NCI-H526 treated with DMSO at 0.1 percent for 48 hours (cell line): ENCODE measurements around the gene VPS25.
"Not testable (repeated sequence)": the region's sequence is repeated elsewhere in the genome, so short reads cannot be mapped to it uniquely, and the experiment has no call there.

Experiments used
- DNase-seq: peaks from one replicate; lab custom pipeline; 2025; lab: John Stamatoyannopoulos, UW

VPS25 gene

DNA sequence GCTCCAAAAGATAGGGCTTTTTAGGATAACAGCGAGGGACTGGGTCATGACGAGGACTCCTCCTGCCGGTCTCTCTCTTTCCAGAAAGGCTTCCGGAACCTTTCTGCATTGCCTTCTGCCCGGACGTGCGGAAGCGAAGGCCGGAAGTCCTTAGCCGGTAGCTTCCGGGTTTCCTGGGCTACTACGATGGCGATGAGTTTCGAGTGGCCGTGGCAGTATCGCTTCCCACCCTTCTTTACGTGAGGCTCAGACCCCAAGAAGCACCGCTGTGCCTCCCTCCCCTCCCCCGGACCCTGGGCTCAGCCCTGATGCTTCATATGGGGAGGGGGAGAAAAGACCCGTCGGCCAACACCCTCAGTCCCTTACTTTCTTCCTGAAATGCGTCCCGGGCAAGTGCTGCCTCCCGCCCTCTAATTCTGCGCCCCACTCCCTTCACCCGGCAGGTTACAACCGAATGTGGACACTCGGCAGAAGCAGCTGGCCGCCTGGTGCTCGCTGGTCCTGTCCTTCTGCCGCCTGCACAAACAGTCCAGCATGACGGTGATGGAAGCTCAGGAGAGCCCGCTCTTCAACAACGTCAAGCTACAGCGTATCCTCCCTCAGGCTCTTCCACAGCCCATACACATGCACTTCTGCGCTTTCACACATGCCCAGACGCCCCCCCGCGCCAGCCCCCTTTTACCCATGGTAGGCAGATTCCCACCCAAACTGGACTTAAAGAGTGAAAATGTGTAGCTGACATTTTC lies at the start of gene VPS25:
Gene VPS25, plus strand, starts transcription at position 160 of the 746 bp plus-strand sequence. Its CDS starts 27 bp downstream, at position 187.
- DNase-seq, result peak; percentile 55

DNA sequence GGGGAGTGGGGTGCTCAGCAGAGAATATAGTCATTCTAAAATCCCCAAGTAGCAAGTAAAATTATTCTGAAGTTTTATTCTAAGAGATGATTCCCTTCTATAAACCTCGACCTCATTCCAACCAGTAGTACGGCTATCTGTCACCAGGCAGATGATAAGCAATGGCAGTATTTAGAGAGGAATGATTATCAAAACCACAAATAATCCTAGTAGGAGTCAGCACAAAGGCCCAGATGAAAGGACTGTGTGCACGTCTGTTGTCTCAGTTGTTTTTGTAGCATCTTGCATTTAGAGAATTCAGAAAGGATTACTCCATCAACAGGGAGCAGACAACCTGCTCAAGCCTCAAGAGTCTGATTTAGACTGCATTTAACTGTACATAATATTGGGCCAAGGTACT lies 49.6 kb upstream of the VPS25 start:
- no peak for DNase-seq

DNA sequence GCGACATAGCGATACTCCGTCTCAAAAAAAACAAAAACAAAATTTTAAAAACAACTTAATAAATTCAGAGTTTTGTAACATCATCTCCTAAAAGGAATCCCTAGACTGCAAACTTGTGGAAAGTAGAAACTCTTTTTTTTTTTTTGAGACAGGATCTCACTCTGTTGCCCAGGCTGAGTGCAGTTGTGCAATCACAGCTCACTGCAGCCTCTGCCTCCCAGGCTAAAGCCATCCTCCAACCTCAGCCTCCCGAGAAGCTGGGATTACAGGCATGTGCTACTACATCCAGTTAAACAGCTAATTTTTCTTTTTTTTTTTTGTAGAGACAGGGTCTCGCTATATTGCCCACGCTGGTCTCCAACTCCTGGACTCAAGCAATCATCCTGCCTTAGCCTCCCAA lies 48.1 kb upstream of the VPS25 start:
- DNase-seq, result no peak

DNA sequence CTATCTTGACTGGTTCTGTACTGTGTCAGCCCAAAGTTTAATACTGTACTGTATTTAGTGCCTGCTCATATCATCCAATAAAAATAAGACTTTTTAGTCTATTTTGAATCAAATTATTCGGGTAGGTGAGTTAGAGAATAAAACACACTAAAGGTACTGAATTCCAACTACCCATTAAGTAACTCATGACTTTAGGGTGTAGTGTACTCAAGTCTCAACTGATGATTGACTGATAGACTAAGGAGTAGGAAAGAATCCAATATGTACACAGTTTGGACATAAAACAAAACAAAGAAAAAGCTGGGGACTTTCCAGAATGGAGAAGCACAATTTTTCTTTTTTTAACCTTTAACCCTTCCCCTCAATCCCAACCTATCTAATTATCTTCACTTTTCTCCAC lies 32.5 kb upstream of the VPS25 start:
- no peak for DNase-seq

DNA sequence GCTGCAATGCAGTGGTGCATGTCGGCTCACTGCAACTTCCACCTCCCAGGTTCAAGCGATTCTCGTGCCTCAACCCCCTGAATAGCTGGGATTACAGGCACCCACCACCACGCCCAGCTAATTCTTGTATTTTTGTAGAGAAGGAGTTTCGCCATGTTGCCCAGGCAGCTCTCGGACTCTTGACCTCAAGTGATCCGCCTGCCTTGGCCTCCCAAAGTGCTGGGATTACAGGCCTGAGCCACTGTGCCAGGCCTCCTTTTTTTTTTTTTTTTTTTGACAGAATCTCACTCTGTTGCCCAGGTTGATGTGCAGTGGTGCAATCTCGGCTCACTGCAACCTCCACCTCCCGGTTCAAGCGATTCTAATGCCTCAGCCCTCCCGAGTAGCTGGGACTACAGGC lies 30.3 kb upstream of the VPS25 start:
- DNase-seq, result not testable (repeated sequence)

DNA sequence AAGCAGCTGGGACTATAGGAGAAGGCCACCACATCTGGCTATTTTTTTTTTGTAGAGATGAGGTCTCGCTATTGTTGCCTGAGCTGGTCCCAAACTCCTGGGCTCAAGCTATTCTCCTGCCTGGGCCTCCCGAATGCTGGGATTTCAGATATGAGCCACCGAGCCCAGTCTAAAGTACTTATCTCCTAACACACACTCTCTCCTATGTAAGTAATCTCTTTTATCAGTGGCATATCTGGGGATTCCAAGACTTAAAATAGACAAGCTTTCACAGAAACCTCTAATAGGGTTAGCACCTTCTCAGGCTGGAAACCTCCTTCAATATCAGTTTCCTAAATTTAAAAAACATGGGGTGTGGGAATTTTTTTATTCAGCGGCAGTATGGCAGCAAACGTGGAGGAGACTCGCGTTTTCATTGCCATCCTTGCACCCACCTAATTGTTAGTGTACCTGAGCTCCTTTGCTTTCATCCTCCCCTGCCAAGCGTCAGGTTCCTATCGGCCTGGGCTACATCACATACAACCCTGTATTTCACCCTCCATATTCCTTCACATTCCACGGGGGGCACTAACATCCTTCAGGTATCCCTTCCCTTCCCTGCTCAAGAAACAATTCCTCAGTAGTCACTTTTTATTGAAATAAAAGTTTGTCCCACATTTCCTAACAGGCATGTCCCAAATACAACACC lies 29.5 kb upstream of the VPS25 start:
- DNase-seq, result peak; percentile 51

DNA sequence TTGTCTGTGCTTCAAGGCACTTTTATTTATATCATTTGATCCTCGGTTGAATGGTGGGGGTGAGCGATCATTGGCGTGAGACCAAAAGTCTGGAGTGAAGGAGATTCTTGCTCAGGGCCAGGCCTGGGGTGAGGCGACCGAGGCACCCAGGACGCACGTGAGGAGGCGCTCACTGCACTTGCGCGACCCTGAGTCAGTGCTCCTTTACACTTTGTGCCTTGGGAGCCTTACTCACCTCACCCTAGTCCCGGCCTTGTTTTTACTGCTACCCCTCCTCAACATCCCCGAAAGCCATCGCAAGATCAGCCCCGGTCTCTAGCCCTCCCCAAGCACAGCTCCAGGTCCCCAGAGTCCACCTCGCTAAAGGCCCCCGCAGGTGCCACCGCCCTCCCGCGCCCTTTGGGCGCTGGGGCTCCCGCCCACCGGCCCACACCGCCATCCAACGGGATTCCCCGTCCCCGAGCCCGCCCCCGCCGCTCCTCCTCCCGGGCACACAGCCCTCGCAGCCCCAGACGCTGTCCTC lies 28.9 kb upstream of the VPS25 start:
- DNase-seq, result peak; percentile 78

DNA sequence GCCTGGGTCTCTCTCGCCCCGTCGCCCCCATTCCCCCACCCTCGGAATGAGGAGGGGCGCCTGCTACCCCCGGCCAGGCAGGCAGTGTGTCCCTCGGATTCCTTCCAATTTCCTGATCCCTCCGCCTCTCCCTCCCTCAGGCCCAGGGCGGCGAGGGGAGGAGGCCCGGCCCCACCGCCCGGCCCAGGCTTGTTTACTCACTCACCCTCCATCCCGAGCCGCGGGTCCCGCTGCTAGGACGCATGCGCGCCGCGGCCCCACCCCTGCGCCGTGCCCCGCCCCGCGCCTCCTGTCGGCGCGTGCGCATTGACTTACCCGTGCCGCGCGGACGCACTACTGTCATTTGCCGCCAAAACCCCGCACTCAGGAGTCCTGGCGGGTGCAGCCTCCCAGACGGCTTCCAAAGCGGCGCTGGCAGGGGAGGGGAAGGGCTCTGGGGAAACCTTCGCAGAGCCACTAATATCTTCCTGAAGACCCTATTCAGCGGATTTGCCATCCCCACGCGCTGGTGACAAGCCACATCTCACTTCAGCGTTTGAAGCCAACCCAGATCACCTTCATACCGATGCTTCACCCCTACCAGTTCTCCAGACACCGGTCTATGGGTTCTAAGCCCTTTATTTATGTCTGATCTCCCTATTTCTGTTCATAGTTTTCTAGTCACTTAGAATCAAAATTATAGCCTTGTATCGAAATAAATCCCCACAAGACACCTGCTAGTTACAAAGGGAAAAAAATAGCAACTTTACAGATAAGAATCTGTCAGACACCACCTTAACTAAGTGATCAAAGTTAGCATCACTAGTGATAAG lies 28.2 kb upstream of the VPS25 start, which contains the start of gene EZH1:
Gene EZH1, minus strand, starts transcription at position 235 of the 812 bp plus-strand sequence. CDS start 16,099 bp downstream, outside the sequence.
- DNase-seq, result peak; percentile 87

DNA sequence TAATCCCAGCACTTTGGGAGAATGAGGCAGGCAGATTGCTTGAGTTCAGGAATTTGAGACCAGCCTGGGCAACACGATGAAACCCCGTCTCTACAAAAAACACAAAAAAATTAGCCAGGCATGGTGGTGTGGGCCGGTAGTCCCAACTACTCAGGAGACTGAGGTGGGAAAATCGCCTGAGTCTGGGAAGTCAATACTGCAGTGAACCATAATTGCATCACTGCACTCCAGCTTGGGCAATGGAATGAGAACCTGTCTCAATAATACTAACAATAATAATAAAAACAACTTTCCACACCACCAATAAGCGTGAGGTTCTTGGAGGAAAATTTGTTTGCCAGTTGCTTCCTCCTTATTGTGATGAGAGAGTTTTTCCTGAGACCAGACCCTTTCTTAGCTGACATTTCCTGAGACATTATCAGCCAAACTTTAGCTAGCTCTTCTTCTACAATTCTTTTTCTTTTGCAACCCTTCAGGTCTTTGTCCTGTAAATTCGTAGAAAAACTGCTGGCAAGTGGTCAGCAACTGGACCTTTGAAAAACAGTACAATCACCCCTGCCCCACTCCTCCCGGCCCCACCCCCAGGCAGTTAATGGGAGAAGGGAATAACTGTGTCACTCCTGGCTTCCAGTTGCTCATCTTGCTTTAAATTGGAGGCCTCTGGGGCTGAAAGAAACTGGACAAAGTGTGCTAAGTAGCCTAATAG lies 24.9 kb upstream of the VPS25 start:
- DNase-seq, result no peak

DNA sequence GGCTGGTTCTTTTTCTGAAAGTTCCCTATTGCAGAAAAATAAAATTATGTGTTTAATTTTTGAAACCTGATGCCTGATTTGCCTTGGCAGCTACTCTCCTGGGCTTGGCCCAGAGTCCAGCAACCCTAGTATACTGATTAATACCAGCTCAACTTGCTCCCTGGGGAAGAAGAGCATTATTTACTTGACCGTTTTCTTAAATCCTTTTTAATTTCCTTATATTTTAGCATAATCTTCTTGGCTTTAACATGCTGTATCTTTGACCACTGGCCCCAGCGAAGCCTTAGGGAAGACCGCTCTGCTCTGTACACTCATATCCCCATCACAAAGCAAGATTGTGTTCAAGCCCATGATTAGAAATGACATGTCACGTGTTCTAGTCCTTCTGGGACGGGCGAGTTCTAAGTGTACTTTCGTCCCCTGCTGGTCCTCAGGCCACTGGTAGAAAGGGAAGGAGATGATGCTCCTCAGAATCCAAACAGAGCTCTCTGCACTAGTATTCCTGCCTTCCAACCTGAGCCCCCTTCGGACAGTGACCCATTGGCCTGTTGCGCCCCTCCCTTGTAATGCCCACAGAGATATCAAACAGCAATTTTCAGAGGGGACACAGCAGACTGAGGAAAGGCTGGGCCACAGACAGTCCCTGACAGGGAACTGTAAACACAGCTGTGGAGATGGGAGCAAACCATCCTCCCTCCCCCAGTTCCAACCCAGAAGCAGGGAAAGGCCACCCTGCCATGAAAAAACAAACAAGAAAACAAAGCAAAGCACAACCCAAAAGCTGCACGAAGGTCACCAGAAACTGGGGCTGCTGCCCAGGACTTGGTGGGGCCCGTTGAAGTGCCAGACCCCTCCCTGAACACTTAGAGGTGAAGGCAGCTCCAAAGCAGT lies 24.1 kb upstream of the VPS25 start:
- DNase-seq, result no peak

DNA sequence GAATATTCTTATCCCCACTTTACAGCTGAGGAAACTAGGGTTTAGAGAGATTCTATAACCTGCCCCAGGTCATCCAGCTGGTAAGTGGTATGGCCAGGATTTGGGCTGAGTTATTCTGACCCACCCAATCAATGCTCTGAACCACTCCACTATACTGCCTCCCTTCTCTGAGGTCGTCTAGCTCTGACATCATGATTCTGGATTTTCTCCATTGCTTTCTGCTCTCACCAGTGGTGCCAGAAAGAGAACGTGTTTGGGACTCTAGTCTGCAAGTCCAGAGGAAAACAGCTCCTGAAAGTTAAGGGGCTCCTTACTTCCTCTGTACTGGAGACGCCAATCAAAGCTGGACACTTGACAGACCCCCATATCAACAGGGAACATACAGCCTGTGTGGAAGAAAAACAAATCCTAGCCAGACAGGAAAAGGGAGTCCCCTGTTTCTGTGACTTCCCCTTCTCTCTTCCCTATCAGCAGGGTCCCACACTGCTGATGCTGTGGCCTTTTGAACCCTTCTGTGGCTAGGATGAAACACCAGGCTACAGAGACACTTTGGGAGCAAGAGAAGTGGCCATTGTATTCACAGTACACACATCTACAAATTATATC lies 22.4 kb upstream of the VPS25 start:
- DNase-seq, result no peak

DNA sequence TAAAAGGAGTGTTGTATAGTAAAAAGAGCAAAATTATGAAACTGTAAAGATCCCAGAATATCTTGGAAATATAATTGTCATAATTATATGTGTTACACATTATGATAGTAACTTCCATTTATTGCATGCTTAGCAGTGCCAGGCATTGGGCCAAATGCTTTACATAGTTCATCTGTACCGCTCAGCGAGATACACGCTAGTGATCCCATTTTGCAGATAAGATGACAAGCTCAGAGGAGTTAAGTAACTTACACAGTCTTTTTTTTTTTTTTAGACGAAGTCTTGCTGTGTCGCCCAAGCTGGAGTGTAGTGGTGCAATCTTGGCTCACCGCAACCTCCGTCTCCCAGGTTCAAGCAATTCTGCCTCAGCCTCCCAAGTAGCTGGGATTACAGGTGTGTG lies 21.6 kb upstream of the VPS25 start:
- DNase-seq, result no peak

DNA sequence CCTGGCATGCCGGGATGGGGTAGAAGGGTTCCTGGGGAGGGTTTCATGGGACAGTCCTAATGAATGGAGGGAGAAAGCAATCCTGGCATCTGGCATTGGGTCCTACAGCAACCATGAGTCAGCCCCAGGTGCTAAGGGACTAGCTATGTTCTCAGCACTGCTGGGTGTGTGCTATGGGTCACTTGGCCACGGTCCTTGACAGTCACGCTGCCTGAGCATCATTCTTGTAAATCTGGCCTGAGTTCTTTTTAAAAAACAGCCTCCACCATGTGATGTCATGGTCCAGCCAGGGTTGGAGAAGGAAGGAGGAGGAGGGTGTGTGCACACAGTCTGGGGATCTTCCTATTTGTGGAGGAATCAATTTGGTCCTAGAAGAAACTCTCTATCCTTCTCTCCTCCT lies 18.5 kb upstream of the VPS25 start:
- DNase-seq, result no peak

DNA sequence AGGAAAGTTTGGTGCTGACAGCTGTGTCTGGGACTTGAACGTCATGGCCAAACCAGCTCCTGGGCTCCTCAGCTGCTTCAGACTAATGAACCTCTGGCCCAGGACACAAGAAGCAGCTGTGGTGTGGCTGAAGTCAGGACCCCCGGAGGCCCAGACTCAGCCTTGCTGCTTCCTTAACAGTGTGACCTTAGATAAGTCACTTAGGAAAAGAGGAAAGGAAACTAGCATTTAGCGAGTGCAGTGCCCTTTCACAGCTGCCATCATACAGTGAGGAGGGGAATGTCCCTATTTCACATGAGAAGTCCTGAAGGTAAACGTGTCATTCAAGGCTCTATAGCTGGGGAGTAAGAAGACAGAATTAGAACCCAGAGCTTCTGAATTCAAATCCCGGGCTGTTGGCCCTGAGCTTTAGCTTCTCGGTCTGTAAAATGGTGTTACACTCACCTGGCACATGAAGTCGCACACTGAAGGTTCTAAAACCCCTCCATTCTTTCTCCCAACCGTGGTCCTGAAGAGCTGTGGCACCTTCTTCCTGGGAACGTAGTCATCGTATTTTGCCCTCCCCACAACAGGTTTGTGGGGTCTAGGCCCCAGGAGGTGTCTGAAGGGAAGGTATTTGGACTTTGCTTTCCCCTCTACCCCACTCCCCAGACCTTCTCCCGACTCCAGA lies 13.1 kb upstream of the VPS25 start:
- DNase-seq, result no peak

DNA sequence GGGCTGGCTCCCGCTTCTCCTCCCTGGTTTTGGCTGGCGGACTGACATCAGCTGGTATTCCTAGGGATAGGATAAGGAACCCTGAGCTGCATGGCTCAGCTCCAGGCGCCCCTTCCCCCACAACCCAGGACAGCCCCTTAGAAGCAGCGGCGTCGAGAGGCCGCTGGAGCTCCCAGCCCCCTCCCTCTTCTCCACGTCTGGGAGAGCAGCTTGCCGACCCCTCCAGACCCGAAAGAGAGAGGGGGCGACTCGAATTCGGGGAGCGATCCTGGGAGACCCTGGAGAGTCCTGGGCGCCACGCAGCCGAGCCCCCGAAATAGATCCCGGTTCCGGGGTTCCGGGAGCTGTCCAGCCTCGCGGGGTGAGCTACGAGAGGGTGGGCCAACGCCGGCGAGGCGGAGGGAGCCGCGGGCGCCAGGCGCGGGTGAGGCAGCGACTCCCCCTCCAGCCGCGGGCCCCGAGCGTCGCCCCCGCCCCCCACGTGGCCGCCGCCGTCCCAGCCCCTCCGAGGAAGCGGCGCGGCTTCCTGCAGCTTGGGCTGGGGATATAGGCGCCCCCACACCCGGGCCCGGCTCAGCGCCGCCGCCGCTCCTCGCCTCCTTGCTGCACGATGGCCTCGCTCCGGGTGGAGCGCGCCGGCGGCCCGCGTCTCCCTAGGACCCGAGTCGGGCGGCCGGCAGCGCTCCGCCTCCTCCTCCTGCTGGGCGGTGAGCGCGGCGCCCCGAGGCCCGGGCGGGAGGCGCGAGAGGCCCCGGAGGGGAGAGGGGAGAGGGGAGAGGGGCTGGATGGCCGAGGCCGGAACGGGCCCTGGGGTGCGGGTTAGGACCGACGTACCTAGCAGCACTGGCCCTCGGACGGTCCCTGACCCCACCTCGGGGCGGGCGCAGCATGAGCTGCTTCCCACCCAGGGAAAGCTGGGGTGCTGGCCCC lies 12.3 kb upstream of the VPS25 start, which contains the start of gene RAMP2:
Gene RAMP2, plus strand, starts transcription at position 576 of the 930 bp plus-strand sequence. Its CDS starts 35 bp downstream, at position 611.
- no peak for DNase-seq

DNA sequence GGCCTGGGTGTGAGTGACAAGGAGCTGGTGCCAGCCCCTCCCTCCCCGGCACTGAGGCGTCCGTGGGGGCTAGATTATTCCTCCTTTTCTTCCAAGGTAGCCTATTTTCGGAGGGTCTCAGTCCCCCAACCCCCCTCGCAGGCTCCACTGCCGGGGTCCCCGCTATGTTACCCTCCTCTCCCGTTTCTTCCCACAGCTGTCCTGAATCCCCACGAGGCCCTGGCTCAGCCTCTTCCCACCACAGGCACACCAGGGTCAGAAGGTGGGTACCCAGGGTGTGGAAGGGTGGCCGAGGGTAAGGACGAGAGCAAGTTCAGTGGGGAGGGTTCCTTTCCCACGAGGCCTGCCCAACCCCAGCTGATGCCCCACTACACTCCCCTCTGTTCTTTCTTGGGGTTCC lies 11.6 kb upstream of the VPS25 start:
- DNase-seq, result no peak

DNA sequence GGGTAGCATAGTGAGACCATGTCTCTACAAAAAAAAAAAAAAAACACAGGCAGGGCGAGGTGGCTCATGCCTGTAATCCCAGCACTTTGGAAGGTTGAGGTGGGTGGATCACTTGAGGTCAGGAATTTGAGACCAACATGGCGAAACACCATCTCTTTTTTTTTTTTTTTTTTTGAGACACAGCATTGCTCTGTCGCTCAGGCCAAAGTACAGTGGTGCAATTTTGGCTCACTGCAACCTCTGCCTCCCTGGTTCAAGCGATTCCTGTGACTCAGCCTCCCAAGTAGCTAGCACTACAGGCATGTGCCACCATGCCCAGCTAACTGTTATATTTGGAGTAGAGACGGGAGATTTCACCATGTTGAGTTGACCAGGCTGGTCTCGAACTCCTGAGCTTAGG lies 7.1 kb upstream of the VPS25 start:
- no peak for DNase-seq

DNA sequence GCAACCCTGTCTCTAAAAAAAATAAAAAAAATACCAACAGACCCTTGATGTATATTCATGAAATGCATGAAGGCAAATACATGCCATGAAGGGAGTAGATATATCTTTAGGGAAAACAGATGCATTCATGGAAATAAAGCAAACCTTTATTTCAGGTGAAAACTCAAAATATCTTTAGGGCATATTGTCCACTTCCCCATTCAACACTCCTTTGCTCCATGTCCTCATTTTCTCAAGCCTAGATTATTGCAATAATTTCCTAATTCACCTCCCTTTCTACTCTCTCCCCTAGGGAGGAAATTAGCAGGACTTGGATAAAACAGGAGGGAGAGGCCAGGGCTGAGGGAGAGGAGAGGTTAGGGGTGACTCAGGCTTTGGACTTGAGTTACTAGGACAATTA lies 5.7 kb upstream of the VPS25 start:
- DNase-seq, result no peak
